ENCODE data around the gene ANTXR1. TPM values are rescaled to one million over a fixed set of nuclear protein-coding genes. Genes with fewer than 3 reads are reported as not detected.

ANTXR1 gene
- total and polyA plus RNA-seq, 2 of the 8 experiments (the other 6 are each of a cell fraction or from before 2014, with no cell fraction given): 15.8 to 44.3 TPM

- Histone ChIP-seq H3K36me3 (ENCODE audit: control insufficient read depth in 2 of 4, insufficient read depth in 4 of 4, low read length in 3 of 4) (no peaks in the 10 kb centered on the region; a peak in 1 of 8 replicates), H4K5ac (ENCODE audit: insufficient read length, low read depth, low read length) (no peak overlapping the region), H2AFZ (ENCODE audit: low read length) (no peak overlapping the region), H4K8ac (ENCODE audit: extremely low read depth, insufficient read depth, low read length) (no peak overlapping the region), H3K4me2 (ENCODE audit: insufficient read depth in 1 of 2, low read depth in 2 of 2, low read length in 2 of 2) (no peak overlapping the region), H2BK120ac (replicated peaks; ENCODE audit: low read depth, low read length) (no peak overlapping the region), H3K9ac (replicated peaks in 1 of 4; ENCODE audit: extremely low read depth in 1 of 4, low read depth in 3 of 4, low read length in 3 of 4) (no peak overlapping the region), H3K4ac (replicated peaks; ENCODE audit: insufficient read length, low read depth, low read length) (no peak overlapping the region), H3K23ac (ENCODE audit: insufficient read length) (no peak overlapping the region), H4K91ac (replicated peaks; ENCODE audit: insufficient read length, low read length) (no peak overlapping the region), H2BK20ac (ENCODE audit: low read length) (no peak overlapping the region), H3K14ac (ENCODE audit: insufficient read length) (no peak overlapping the region), H3K4me3 (ENCODE audit: extremely low read depth in 1 of 4, insufficient read depth in 2 of 4, low read depth in 3 of 4, low read length in 4 of 4) (no peak overlapping the region), H4K20me1 (replicated peaks in 1 of 2; ENCODE audit: control insufficient read depth in 1 of 2, insufficient read depth in 2 of 2, low read length in 2 of 2) (peaks cover 0 to 2% of the 10 kb centered on the region in 2 experiments), H2BK12ac (ENCODE audit: low read depth, low read length) (no peak overlapping the region), H3K9me3 (ENCODE audit: insufficient read depth in 2 of 2, low read depth in 1 of 2, low read length in 1 of 2) (no peaks in the 10 kb centered on the region), H2AK5ac (ENCODE audit: low read depth, low read length) (no peak overlapping the region), H3K79me1 (ENCODE audit: low read depth, low read length) (no peaks in the 10 kb centered on the region; the same call in 1 of the 2 replicates), H3K56ac (replicated peaks; ENCODE audit: insufficient read length, low read depth, low read length) (no peak overlapping the region), H2BK5ac (ENCODE audit: low read depth, low read length) (no peak overlapping the region), H3K4me1 (replicated peaks in 1 of 4; ENCODE audit: control insufficient read depth in 3 of 4, insufficient read depth in 4 of 4, low read length in 3 of 4) (no peaks in the 10 kb centered on the region), H3K27ac (ENCODE audit: low read depth, low read length) (no peak overlapping the region), H2BK15ac (ENCODE audit: low read length) (no peak overlapping the region), H3K18ac (ENCODE audit: extremely low read depth, low read length) (no peak overlapping the region), H3K79me2 (ENCODE audit: control insufficient read depth in 1 of 2, insufficient read depth in 2 of 2, low read length in 2 of 2) (no peaks in the 10 kb centered on the region), H3K23me2 (ENCODE audit: low read depth, low read length) (no peaks in the 10 kb centered on the region), H3K27me3 (replicated peaks in 1 of 4; ENCODE audit: control insufficient read depth in 3 of 4, extremely low read depth in 1 of 4, insufficient read depth in 3 of 4, low read length in 3 of 4) (no peaks in the 10 kb centered on the region)
- FAIRE-seq (no peak), DNase-seq (ENCODE audit: low read depth in 1 of 2, low spot score in 2 of 2) (no peak)
- ChIA-PET CTCF (ENCODE audit: partially characterized antibody) (interaction anchor here (0.6 to 1.3 kb wide), 2 partner anchors 241 to 470 kb away, joined by 3 read pairs; no protein-coding TSS in a partner anchor), POLR2A (ENCODE audit: partially characterized antibody) (no interaction called here)
- WGBS, 2 experiments (ENCODE audit: extremely low coverage in 1 of 2, insufficient coverage in 1 of 2, insufficient read length in 1 of 2, insufficient replicate concordance in 2 of 2, low coverage in 1 of 2, low lambda C conversion rate in 2 of 2, missing lambda C conversion rate in 1 of 2): 95% methylated on average over 1 of the region's 1 CpG; no CpG with 5 or more reads in 1 of the 2 experiments
- TF ChIP-seq RXRA (IDR thresholded peaks at IDR 0.05; ENCODE audit: insufficient read depth, low read depth, low read length): no peak
- no peak for TF ChIP-seq USF2 (IDR thresholded peaks at IDR 0.05; ENCODE audit: low read length)
- TF ChIP-seq TAF7 (optimal IDR thresholded peaks at IDR 0.05; ENCODE audit: borderline replicate concordance, low read depth, low read length): no peak
- no peak for TF ChIP-seq GTF2F1 (IDR thresholded peaks at IDR 0.05; ENCODE audit: borderline replicate concordance, low read depth, low read length)
- TF ChIP-seq TEAD4 (IDR thresholded peaks at IDR 0.05; ENCODE audit: low read depth, low read length): no peak
Observed at GRCh38 chr2:69065735-69066336, 52.9 kb downstream of the ANTXR1 start.

All from H1 (cell line).